A549 (cell line): Measurements from ENCODE around the gene HAUS5.

Experiments used
- BHLHE40 ChIP-seq: IDR thresholded peaks from 2 replicates; pipeline ENCODE4 v1.6.1; 2012; ENCODE audit warnings: low read depth, low read length, inconsistent platforms
- CTCF ChIP-seq: fragments of >200 bp; sonication (Bioruptor Twin); formaldehyde crosslinking; IDR thresholded peaks from 3 replicates; pipeline ENCODE4 v1.5.1; 2016
- ELK1 ChIP-seq: fragments of 150-350 bp; IDR thresholded peaks from 2 replicates; pipeline ENCODE4 v1.6.1; 2014; ENCODE audit warnings: low read depth, mild to moderate bottlenecking, low read length
- EP300 ChIP-seq, 2 experiments: fragments of >200 bp; sonication (Bioruptor Twin); formaldehyde crosslinking; IDR thresholded peaks; 2 replicates in 1 of 2; 3 replicates in 1 of 2; pipeline ENCODE4 v1.6.1; 2016 to 2017
- FOSL2 ChIP-seq, 2 experiments: fragments of 450-650 bp in 1 of 2; fragments of >200 bp in 1 of 2; sonication (Bioruptor Twin) in 1 of 2; formaldehyde crosslinking; IDR thresholded peaks; 2 replicates each; pipeline versions ENCODE4 v1.5.0 to v1.6.1; 2016 to 2020; ENCODE audit warnings: mild to moderate bottlenecking in 1 of 2, moderate library complexity in 1 of 2
- GATA3 ChIP-seq: IDR thresholded peaks from 2 replicates; pipeline ENCODE4 v1.6.1; 2012; ENCODE audit warnings: borderline replicate concordance
- KDM1A ChIP-seq: fragments of 200-600 bp; sonication (generic); IDR thresholded peaks from 2 replicates; pipeline ENCODE4 v1.6.1; 2016; ENCODE audit warnings: low read depth, mild to moderate bottlenecking
- MAFK ChIP-seq: fragments of 450-650 bp; IDR thresholded peaks from 2 replicates; pipeline ENCODE4 v1.6.1; 2014; ENCODE audit not compliant: partially characterized antibody
- MAX ChIP-seq: IDR thresholded peaks from 2 replicates; pipeline ENCODE4 v1.6.1; 2012
- POLR2A ChIP-seq: IDR thresholded peaks from 2 replicates; pipeline ENCODE4 v1.6.1; 2012; ENCODE audit warnings: mild to moderate bottlenecking, low read length
- POLR2AphosphoS2 ChIP-seq: conservative IDR thresholded peaks from 2 replicates; pipeline ENCODE4 v1.6.1; 2012; ENCODE audit warnings: low read length, improper control_type of control experiment, inconsistent platforms
- REST ChIP-seq: fragments of 200-600 bp; sonication (generic); IDR thresholded peaks from 2 replicates; pipeline ENCODE4 v1.6.1; 2016; ENCODE audit warnings: antibody characterized with exemption, mild to moderate bottlenecking, moderate library complexity

GRCh38 chr19:35629332-35629633 is 16.7 kb downstream of the HAUS5 start:
- TF ChIP-seq CTCF (no peak), MAFK (no peak), EP300 (IDR thresholded peaks at IDR 0.05) (no peak), BHLHE40 (no peak), REST (no peak), GATA3 (no peak), POLR2AphosphoS2 (no peak), FOSL2 (IDR thresholded peaks at IDR 0.05) (no peak), FOSL2 (CRISPR knock-in tag; IDR thresholded peaks at IDR 0.05) (no peak), MAX (no peak), POLR2A (no peak), KDM1A (no peak), ELK1 (no peak)
